Muscle layer of duodenum (tissue), 2 donors: ENCODE results near the gene ELP5.
A peak's percentile ranks its signal among the peaks of the same experiment; 100 is the strongest.

ENCODE experiments used
- H3K27ac ChIP-seq: one replicate; pipeline ENCODE4 v1.7.0; 2013; ENCODE audit warnings: mild to moderate bottlenecking, low read length
- H3K27me3 ChIP-seq: one replicate; pipeline ENCODE4 v1.7.0; 2013; ENCODE audit warnings: low read depth, mild to moderate bottlenecking, control low read depth, low read length
- H3K36me3 ChIP-seq, 2 donors: one replicate each; pipeline ENCODE4 v1.7.0; 2013; ENCODE audit warnings: low read length in 2 of 2, control low read depth in 1 of 2, mild to moderate bottlenecking in 1 of 2; ENCODE audit not compliant: insufficient read depth in 2 of 2, control insufficient read depth in 1 of 2
- H3K4me1 ChIP-seq, 2 donors: one replicate each; pipeline ENCODE4 v1.7.0; 2013; ENCODE audit warnings: low read length in 2 of 2, mild to moderate bottlenecking in 2 of 2, control low read depth in 1 of 2, moderate library complexity in 1 of 2; ENCODE audit not compliant: insufficient read depth in 2 of 2, control insufficient read depth in 1 of 2
- H3K4me3 ChIP-seq, 2 donors: one replicate each; pipeline ENCODE4 v1.7.0; 2013; ENCODE audit warnings: low read length in 2 of 2, low read depth in 1 of 2, mild to moderate bottlenecking in 1 of 2
- H3K9me3 ChIP-seq, 2 donors: one replicate each; pipeline ENCODE4 v1.7.0; 2013; ENCODE audit warnings: low read length in 2 of 2, control low read depth in 1 of 2, mild to moderate bottlenecking in 1 of 2; ENCODE audit not compliant: control insufficient read depth in 1 of 2
- donor health status: healthy.

The ELP5 gene

DNA sequence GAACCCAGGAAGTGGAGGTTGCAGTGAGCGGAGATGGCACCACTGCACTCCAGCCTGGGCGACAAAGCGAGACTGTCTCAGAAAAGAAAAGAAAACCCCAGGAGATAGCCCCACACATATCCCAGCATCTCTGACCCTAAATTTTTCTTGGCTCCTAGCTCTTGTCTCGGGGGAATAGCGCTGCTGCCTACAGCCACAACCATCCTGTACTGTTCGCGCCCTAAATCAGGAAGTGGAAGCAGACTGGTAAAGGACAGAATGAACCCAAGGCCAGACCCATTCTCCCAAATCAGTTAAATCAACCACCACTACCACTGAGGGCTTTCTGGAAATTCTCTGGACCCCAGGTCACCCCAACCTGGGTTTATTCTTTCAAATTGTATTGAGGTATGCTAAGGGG, 2.2 kb upstream of the ELP5 start:
- H3K4me1 ChIP-seq: peaks cover 20 to 37% of the 10 kb centered on the region in 2 donors
- peak overlapping the region; percentile 61 for H3K27ac ChIP-seq
- H3K4me3 ChIP-seq: peak overlapping the region; percentile 76 to 84

DNA sequence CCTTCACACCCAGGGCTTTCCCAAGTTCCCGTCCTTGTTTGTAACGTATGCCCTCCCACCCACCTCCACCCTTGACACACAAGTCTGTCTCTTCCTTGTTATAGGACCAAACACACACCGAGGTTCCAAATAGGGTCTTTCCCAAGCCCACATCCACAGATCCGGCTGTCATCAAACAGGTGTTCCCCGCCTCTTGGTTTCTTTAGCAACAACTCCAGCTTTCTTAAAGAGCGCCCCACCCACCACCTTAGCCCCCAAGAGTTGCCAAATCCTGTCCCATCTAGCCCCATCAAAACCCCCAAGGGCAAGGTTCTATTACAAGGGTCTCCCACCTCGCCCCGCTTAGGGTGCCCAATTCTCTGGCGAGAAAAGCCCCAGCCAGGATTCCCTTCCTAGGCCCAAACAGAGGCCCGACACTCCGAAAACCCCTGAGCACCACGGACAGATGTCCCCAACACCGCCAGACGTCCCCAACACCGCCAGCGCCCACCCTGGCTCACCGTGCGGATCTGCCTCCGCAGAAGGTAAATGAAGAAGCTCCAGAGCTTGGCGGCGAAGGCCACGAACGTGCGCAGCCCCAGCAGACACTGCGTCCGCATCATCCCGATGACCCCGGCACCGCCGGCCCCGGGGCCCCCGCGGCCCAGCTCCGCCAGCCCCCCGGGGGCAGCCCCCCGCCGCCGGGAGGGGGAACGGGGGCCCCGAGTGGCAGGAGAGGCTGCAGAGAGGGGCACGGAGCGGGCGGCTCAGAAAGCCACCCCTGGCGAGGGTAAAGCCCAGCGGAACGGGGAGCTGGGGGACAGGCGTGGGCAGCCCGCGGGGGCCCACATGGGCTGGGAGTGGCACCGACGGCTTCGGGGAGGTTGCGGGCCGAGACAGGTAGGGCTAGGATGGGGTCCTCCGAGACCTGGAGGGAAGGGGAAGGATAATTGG, 1.1 kb upstream of the ELP5 start:
- no peaks in the 10 kb centered on the region for H3K9me3 ChIP-seq
- peaks cover 21 to 33% of the 10 kb centered on the region in 2 donors for H3K36me3 ChIP-seq
- peak overlapping the region; percentile 76 to 84 for H3K4me3 ChIP-seq
- H3K27ac ChIP-seq: peak overlapping the region; percentile 97
- peaks cover 20 to 37% of the 10 kb centered on the region in 2 donors for H3K4me1 ChIP-seq
- H3K27me3 ChIP-seq: no peaks in the 10 kb centered on the region

More for the DNA sequence above, 2.2 kb upstream of the ELP5 start:
- no peaks in the 10 kb centered on the region for H3K27me3 ChIP-seq
- H3K36me3 ChIP-seq: peaks cover 21 to 27% of the 10 kb centered on the region in 2 donors
- no peaks in the 10 kb centered on the region for H3K9me3 ChIP-seq

DNA sequence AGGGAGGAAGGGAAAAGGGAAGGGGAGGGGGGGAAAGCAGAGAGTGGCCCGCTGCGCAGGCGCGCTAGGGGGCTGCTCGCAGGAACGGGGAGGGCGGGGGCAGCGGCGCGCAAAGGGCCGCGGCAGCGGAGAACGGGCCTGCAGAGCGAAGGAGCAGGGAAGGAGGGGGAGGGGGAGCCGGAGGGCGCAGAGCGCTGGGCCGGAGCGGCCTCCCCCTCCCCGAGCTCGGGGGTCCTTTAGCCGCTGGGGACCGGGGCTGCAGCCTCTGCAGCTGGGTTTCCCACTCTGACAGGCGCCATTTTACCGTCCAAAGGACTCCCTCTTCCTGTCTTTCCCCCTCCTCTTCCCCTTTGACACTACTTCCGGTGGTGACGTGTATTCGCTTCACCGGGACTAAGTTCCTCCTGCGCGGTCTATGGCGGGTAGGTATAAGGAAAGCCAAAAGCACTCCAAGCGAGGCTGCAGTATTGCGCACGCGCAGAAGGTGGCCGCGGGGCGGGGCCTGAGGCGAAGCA, 297 bp upstream of the ELP5 start, which contains the start of gene CTDNEP1:
TSS of gene CTDNEP1 (minus strand) at position 74 of the 515 bp plus-strand sequence. CDS start 438 bp downstream, outside the sequence.
- peaks cover 19 to 32% of the 10 kb centered on the region in 2 donors for H3K36me3 ChIP-seq
- H3K4me3 ChIP-seq: peak within 1 kb of the TSS; percentile 79 to 84
- H3K4me1 ChIP-seq: peaks cover 20 to 37% of the 10 kb centered on the region in 2 donors
- H3K9me3 ChIP-seq: no peaks in the 10 kb centered on the region
- H3K27ac ChIP-seq: peak within 1 kb of the TSS; percentile 97
- no peaks in the 10 kb centered on the region for H3K27me3 ChIP-seq

DNA sequence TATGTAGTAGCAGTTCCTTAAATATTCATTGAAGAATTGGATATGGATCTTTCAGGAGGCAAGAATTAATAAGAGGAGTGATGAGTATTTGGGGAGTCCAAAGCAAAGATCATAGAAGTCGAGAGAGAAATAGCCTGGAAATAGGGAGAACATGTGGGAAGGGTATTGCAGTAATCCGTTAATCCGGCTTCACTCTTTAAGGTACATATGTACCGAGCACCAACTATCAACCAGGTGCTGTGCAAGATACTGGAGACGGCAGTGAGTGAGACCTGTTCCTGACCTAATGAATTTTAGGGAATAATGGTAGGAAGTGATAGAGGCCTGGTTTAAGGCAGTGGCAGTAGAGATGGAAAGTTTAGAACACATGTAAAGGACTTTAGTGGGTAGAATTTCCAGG, 1.1 kb downstream of the ELP5 start:
- H3K4me3 ChIP-seq: peak overlapping the region; percentile 79 to 84
- H3K9me3 ChIP-seq: no peaks in the 10 kb centered on the region
- no peaks in the 10 kb centered on the region for H3K27me3 ChIP-seq
- peaks cover 22 to 42% of the 10 kb centered on the region in 2 donors for H3K36me3 ChIP-seq
- H3K4me1 ChIP-seq: peaks cover 20 to 37% of the 10 kb centered on the region in 2 donors
- peak overlapping the region; percentile 97 for H3K27ac ChIP-seq

DNA sequence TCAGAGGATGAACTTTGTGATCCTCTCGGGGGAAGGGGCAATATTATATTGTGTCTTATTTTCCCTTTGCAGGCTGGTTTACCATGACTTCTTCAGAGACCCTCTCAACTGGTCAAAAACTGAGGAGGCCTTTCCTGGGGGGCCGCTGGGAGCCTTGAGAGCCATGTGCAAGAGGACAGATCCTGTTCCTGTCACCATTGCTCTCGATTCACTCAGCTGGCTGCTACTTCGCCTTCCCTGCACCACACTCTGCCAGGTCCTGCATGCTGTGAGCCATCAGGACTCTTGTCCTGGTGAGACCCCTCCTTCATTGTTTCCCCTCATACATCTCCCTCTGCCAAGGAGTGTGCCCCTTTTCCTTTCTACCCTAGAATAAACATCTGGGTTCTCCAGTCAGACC, 2.5 kb downstream of the ELP5 start:
- Histone ChIP-seq H3K27ac (no peak overlapping the region), H3K4me3 (no peak overlapping the region), H3K36me3 (peaks cover 35 to 55% of the 10 kb centered on the region in 2 donors), H3K27me3 (no peaks in the 10 kb centered on the region), H3K9me3 (no peaks in the 10 kb centered on the region), H3K4me1 (peaks cover 15 to 26% of the 10 kb centered on the region in 2 donors)

DNA sequence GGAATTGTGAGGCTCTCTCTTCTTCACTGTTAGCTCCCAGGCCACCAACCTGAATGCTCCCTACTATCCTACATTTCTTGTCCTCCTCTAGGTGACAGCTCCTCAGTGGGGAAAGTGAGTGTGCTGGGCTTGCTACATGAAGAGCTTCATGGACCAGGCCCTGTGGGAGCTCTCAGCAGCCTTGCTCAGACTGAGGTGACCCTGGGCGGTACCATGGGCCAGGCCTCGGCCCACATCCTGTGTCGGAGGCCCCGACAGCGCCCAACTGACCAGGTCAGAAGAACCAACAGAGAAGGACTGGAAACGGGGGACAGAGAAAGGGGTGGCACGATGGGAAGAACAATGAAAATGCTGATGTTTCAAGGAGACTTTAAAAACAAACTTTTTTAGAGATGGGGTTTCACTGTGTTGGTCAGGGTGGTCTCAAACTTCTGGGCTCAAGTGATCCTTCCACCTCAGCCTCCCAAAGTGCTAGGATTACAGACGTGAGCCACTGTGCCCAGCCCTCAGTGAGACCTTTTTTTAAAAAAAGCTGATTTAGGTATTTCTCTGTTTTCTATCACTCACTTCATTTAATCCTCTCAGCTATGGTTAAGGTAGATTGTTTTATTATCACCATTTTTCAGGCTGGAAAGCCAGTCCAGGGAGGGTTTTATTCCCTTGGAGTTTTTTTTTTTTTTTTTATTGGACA, 4.9 kb downstream of the ELP5 start:
- Histone ChIP-seq H3K27me3 (peaks cover 8% of the 10 kb centered on the region), H3K27ac (no peak overlapping the region), H3K4me3 (no peak overlapping the region), H3K4me1 (peaks cover 7 to 25% of the 10 kb centered on the region in 2 donors), H3K36me3 (peaks cover 36 to 57% of the 10 kb centered on the region in 2 donors), H3K9me3 (no peaks in the 10 kb centered on the region)

DNA sequence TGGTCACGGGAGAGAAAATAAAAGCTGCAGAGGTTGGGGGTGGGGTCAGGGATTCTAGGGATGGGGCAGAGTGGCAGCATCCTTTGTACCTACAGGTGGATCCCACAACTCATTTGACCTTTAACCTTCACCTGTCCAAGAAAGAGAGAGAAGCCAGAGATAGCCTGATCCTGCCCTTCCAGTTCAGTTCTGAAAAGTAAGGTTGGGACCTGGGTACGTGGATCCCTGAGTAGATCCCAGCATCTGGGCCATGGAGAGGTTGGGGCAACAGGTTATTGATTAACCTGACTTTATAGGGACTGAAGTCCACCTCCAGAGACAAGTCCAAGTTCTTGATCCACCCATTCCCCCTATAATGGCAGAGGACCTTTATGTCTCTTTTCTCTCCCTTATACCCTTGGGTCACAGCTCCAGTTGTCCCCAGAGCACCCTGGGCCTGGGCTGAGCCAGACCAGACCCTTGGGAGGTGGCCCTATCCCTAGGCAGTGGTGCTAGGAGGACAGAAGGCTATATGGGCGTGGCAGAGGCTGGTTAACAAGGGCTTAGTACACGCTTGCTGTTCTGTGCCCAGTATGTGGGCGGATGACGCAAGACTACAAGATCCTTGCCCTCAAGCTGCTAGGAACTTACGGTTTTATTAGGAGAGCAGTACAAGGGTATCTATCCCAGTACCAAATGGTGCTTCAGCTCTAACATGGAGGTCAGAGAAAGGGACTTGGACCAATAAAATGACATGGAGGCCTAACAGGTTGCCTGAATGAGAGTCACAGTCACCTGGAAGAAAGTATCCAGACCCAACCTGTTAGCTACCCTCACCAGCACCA, 6.9 kb downstream of the ELP5 start:
- H3K27me3 ChIP-seq: peaks cover 24% of the 10 kb centered on the region
- H3K36me3 ChIP-seq: peaks cover 36 to 53% of the 10 kb centered on the region in 2 donors
- H3K9me3 ChIP-seq: no peaks in the 10 kb centered on the region
- peak overlapping the region; percentile 84 for H3K27ac ChIP-seq
- peak overlapping the region in 1 of 2 donors; percentile 34 for H3K4me3 ChIP-seq
- peaks cover 0 to 32% of the 10 kb centered on the region in 2 donors for H3K4me1 ChIP-seq

DNA sequence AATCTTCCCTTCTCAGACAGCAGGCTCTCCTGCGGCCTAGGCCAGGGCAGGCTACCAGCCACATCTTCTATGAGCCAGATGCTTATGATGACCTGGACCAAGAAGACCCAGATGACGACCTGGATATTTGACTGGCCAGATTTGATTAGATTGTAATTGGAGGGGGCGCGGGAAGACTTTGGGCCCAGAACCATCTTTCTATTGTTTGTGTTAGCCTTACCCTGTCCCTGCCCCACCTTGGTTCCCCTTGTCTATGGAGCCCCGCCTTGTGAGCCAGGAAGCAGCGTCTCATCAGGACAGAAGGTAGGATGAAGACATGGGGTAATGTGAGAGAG, 7.5 kb downstream of the ELP5 start:
- Histone ChIP-seq H3K9me3 (no peaks in the 10 kb centered on the region), H3K27me3 (peaks cover 27% of the 10 kb centered on the region), H3K4me1 (peaks cover 0 to 32% of the 10 kb centered on the region in 2 donors), H3K36me3 (peaks cover 31 to 48% of the 10 kb centered on the region in 2 donors), H3K27ac (peak overlapping the region; percentile 84), H3K4me3 (peak overlapping the region in 1 of 2 donors; percentile 34)

DNA sequence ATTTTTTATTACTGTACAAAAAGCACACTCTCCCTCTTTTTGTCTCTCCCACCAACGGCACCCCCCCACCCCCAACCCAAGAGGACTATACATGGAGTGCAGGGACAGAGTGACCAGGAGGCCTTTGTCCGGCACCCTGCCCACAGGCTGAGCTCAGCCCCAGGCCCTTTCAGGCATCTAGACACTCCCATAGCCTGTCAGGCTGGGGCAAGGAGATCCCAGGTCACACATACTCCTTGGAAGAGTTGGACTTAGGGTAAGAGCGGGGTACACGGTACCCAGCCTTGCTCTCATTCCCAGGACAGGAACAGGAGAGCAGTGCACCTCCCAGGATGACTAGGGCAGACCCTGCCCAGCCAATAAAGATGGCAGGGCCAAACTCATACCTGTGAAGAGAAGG, 8.1 kb downstream of the ELP5 start:
- Histone ChIP-seq H3K4me3 (peak overlapping the region in 1 of 2 donors; percentile 42), H3K9me3 (no peaks in the 10 kb centered on the region), H3K36me3 (peaks cover 25 to 42% of the 10 kb centered on the region in 2 donors), H3K27ac (peak overlapping the region; percentile 84), H3K27me3 (peaks cover 28% of the 10 kb centered on the region), H3K4me1 (peaks cover 0 to 32% of the 10 kb centered on the region in 2 donors)

DNA sequence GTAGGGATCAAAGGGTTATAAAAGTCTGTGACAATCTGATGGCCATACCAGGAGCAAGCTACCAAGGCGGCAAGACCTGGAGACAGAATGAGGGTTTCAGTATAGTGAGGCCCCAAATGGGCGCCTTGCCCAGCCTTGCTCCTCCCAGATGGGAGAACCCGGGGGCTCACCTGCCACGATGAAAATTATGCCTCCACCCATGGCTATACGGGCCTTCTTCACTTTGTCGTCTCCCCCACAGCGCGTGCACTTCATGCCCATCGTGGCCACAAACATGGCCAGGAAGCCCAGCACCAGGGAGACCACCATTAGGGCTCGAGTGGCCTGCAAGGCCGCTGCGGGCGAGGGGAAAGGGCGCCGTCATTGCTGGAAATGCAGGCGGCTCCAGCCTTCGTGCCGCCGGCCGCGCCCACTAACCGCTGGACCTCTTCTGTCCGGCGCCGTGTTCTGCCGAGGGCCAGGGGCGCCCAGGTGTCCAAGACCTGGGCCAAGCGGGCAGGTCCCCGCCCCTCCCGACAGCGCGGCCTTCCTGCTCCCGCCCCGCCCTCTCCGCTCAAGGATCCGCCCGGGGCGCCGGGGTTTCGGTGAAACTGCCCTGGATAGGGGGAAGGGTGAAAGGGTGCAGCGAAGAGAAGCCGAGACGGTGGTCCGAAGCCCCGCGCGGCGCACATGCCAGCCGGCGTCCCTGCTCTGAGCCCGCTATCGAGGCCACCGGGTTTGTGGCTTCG, 8.8 kb downstream of the ELP5 start:
- Histone ChIP-seq H3K9me3 (no peaks in the 10 kb centered on the region), H3K4me1 (peaks cover 0 to 32% of the 10 kb centered on the region in 2 donors), H3K27ac (peak overlapping the region; percentile 84), H3K27me3 (peaks cover 28% of the 10 kb centered on the region), H3K4me3 (peak overlapping the region; percentile 42 to 60), H3K36me3 (peaks cover 25 to 36% of the 10 kb centered on the region in 2 donors)
